Retinal pigment epithelial cell (primary cell): Measurements from ENCODE around the gene PDZRN3.
A peak's percentile ranks its signal among the peaks of the same experiment; 100 is the strongest.

Experiments used
- DNase-seq: peaks from one replicate; pipeline ENCODE4 v3.0.0-alpha.2; 2010; ENCODE audit warnings: low read depth
- H3K4me3 ChIP-seq: 2 replicates; pipeline ENCODE4 v1.5.1; 2011; ENCODE audit warnings: mild to moderate bottlenecking, low read length, control low read depth, moderate library complexity
- TF ChIP-seq, protein P1 (sequence below): conservative IDR thresholded peaks from 2 replicates; pipeline ENCODE4 v1.5.1; 2011; ENCODE audit warnings: low read depth, low read length, control low read depth, inconsistent platforms

PDZRN3 gene

DNA sequence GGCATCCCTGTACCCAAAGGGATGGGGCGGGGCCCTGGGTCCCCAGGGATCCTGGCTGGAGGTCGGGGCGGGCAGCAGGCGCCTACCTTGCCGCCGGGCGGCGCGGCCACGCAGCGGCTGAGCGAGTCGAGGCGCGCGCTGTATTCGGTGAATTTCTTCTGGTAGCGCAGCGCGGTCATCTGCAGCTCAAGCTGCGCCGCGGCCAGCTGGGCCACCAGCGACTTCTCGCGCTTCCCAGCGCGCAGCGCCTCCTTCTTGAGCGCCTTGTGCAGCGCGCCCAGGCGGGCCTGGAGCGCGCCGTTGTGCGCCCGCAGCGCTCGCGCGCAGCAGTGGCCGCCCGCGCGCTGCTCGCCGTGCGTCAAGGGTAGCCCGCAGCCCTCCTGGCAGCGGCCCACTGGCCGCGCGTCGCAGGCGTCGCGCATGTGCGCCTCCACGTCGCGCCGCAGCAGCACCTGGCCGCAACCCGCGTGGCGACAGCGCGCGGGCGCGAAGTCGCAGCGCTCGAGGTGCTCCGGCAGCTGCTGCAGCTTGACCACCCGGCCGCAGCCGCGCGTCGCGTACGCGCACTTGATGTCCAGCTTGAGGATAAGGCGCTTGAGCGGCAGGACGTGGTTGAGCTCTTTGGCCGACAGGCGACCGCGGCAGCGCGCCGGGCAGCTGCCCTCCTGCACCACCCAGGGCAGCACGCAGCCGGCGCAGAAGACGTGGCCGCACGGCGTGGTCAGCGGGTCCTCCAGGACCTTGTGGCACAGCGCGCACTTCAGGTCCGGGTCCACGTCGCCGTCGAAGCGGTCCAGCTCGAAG, 522 bp downstream of the PDZRN3 start:
- peak overlapping the region; percentile 68 for H3K4me3 ChIP-seq
- TF ChIP-seq, protein P1, sequence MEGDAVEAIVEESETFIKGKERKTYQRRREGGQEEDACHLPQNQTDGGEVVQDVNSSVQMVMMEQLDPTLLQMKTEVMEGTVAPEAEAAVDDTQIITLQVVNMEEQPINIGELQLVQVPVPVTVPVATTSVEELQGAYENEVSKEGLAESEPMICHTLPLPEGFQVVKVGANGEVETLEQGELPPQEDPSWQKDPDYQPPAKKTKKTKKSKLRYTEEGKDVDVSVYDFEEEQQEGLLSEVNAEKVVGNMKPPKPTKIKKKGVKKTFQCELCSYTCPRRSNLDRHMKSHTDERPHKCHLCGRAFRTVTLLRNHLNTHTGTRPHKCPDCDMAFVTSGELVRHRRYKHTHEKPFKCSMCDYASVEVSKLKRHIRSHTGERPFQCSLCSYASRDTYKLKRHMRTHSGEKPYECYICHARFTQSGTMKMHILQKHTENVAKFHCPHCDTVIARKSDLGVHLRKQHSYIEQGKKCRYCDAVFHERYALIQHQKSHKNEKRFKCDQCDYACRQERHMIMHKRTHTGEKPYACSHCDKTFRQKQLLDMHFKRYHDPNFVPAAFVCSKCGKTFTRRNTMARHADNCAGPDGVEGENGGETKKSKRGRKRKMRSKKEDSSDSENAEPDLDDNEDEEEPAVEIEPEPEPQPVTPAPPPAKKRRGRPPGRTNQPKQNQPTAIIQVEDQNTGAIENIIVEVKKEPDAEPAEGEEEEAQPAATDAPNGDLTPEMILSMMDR, result peak; percentile 22
- DNase-seq, result no peak

DNA sequence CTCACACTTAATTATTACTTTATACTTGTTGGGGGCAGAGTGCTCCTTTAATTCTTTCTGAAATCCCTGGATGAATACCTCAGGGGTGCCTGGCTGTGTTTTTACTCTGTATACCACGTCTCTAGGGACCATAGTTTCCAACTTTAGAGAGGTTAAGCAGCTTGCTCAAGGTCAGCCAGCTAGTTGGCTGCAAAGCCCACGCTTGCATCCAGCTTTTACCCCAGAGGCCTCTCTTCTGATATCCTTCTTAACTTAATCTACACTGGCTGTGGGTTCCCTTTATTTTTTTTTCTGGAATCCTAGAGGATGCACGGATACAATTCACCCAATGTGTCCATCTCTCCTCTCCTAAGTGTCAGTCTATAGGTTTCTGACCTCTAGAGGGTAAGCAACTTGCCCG, 1.4 kb downstream of the PDZRN3 start:
- H3K4me3 ChIP-seq, result peak overlapping the region; percentile 67
- DNase-seq, result no peak
- TF ChIP-seq, protein P1, result no peak

- DNase-seq, result no peak
- H3K4me3 ChIP-seq, result peak overlapping the region; percentile 67
- TF ChIP-seq, protein P1, result no peak
Observed at GRCh38 chr3:73622091-73622805, 2.5 kb downstream of the PDZRN3 start.

DNA sequence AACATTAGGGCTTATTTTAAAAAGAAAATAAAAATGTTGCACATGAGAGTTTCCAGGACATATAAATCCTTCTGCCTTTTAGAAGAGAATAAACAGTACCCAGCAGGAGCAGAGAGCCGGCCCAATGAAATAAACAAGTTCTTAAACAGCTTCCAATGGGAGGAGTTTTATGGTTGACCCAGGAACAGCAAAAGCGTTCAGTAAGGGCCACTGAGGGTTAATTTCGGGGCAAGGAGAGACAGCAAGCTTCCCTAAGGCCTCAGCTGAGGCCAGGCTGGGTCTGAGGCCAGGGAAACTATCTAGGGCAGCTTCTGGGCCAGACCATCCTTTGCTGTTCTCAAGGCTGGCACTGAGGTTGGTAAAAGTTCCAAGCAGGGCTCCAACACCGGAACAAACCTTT, 3.4 kb downstream of the PDZRN3 start:
- TF ChIP-seq, protein P1, result no peak
- H3K4me3 ChIP-seq, result peak overlapping the region; percentile 67
- no peak for DNase-seq

- no peak for DNase-seq
- no peak overlapping the region for H3K4me3 ChIP-seq
- TF ChIP-seq, protein P1, result no peak
Observed at GRCh38 chr3:73618461-73618860, 6.3 kb downstream of the PDZRN3 start.

DNA sequence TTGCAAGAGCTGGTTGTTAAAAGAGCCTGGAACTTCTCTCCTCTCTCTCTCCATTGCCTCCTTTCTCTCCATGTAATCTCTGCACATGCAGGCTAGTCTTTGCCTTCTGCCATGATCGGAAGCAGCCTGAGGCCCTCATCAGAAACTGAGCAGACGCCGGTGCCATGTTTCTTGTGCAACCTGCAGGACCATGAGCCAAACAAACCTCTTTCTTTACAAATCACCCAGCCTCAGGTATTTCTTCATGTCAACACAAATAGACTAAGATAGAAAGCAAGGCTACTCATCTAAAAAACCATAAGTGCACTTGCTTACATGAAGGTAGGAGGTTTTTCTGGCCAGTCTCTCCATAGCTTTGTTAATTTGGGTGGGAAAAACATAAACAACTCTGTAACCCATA, 8.7 kb downstream of the PDZRN3 start:
- no peak for DNase-seq
- TF ChIP-seq, protein P1, result no peak

More for the DNA sequence above, 8.7 kb downstream of the PDZRN3 start:
- no peak overlapping the region for H3K4me3 ChIP-seq
